Choroid plexus epithelial cell (primary cell): ENCODE results near the gene GNGT2.

Source experiments
- DNase-seq: peaks from one replicate; pipeline ENCODE4 v3.0.0-alpha.2; 2010; ENCODE audit warnings: low read depth
- H3K4me3 ChIP-seq: 2 replicates; pipeline ENCODE4 v1.5.1; 2011; ENCODE audit warnings: low read depth, mild to moderate bottlenecking, control low read depth, low read length, moderate library complexity
- TF ChIP-seq, protein P1 (sequence below): conservative IDR thresholded peaks from 2 replicates; pipeline ENCODE4 v1.5.1; 2011; ENCODE audit warnings: low read depth, mild to moderate bottlenecking, control low read depth, inconsistent platforms, low read length, moderate library complexity

GNGT2 gene

DNA sequence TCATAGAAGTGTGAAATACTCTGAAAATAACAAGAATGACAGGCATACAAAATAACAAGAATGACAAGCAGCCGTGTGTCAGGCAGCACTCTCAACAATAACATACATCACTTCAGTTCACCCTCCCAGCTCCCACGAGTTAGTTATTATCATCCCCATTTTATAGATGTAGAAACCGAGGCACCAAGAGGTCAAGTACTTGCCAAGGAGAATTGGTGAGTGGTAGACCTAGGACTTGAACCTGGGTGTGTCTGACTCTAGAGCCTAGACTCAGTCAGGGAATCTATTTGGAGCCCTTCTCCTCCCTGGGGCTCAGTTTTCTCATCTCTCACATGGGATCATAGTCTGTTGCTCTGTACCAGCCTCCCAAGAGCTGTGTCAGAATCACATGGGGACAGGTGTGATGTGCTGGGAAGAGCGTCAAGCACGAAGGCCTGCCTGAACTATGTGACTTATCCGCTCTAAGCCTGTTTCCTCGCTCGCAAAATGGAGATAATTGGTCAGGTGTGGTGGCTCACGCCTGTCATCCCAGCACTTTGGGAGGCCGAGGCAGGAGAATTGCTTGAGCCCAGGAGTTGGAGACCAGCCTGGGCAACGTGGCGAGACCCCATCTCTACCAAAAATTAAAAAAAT lies 39.6 kb upstream of the GNGT2 start:
- no peak overlapping the region for H3K4me3 ChIP-seq
- DNase-seq = no peak
- TF ChIP-seq, protein P1, sequence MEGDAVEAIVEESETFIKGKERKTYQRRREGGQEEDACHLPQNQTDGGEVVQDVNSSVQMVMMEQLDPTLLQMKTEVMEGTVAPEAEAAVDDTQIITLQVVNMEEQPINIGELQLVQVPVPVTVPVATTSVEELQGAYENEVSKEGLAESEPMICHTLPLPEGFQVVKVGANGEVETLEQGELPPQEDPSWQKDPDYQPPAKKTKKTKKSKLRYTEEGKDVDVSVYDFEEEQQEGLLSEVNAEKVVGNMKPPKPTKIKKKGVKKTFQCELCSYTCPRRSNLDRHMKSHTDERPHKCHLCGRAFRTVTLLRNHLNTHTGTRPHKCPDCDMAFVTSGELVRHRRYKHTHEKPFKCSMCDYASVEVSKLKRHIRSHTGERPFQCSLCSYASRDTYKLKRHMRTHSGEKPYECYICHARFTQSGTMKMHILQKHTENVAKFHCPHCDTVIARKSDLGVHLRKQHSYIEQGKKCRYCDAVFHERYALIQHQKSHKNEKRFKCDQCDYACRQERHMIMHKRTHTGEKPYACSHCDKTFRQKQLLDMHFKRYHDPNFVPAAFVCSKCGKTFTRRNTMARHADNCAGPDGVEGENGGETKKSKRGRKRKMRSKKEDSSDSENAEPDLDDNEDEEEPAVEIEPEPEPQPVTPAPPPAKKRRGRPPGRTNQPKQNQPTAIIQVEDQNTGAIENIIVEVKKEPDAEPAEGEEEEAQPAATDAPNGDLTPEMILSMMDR = no peak

DNA sequence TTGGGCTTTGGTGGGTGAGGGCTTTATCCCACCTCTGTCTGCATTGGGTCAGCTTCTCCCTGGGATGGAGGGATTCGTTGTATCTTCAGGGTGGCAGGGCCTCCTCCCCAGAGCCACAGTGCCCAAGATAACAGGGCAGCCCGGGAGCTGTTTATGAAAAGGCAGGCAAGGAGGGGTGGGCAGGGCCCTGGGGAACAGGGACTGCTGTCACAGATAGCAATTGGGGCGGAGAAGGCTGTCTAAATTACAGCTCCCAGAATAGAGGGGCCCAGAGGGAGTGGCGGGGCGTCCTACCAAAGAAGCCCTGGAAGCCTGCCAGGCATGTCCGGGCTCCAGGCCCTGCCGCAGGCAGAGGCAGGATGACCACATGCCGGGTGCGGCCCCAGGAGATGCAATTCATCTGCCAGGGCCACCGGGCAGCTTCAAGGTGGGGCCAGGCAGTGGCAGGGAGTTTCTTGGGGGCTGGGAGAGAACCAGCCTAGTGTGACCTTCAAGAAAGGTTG lies 39.0 kb upstream of the GNGT2 start:
- TF ChIP-seq, protein P1 = no peak
- peak; percentile 50 for DNase-seq
- H3K4me3 ChIP-seq = no peak overlapping the region

DNA sequence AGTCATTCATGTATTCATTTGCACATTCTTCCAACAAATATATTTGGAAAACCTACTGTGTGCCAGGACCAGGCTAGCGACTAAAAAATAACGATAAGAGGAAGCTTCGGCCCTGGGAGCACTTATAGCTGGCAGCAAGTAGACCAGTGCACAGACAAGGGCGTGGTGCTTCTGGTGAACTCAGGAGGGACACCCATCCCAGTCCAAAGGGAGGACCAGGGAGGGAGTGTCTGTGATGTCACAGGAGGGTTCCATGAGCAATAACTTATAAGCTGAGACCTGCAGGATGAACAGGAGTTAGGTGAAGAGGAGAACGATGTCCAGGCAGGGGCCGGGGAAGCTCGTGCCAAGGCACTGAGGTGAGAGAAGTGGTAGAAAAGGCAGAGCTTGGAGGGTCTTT lies 37.6 kb upstream of the GNGT2 start:
- DNase-seq = no peak
- H3K4me3 ChIP-seq = no peak overlapping the region
- TF ChIP-seq, protein P1 = no peak

DNA sequence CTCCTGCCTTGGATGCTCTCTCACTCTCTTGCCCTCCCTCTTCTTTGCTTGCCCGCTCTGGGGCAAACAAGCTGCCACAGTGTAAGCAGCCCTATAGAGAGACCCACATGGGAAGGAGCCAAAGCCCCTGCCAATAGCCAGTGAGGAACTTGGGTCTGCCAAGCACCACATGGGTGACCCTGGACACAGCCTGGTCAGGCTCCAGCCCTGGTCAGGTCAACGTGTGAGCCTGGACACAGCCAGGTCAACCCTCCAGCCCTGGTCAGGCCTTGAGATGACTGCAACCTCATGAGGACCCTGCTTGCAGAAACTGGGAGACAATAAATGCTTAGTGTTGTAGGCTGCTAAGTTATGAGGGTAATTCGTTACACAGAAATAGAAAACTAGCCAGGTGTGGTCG lies 34.5 kb upstream of the GNGT2 start:
- DNase-seq = no peak
- no peak overlapping the region for H3K4me3 ChIP-seq
- TF ChIP-seq, protein P1 = no peak

DNA sequence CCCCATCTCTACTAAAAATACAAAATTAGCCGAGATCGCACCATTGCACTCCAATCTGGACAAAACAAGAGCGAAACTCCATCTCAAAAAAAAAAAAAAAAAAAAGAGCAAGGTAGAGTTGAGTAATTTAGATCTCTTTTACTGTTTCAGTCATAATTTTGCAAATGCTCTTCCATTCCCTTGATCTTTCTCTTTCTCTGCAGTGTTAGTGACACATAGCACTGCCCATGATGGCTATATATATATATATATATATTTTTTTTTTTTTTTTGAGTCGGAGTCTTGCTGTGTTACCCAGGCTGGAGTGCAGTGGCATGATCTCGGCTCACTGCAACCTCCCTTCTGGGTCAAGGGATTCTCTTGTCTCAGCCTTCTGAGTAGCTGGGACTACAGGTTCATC lies 32.4 kb upstream of the GNGT2 start:
- TF ChIP-seq, protein P1 = no peak
- no peak for DNase-seq
- H3K4me3 ChIP-seq = no peak overlapping the region

DNA sequence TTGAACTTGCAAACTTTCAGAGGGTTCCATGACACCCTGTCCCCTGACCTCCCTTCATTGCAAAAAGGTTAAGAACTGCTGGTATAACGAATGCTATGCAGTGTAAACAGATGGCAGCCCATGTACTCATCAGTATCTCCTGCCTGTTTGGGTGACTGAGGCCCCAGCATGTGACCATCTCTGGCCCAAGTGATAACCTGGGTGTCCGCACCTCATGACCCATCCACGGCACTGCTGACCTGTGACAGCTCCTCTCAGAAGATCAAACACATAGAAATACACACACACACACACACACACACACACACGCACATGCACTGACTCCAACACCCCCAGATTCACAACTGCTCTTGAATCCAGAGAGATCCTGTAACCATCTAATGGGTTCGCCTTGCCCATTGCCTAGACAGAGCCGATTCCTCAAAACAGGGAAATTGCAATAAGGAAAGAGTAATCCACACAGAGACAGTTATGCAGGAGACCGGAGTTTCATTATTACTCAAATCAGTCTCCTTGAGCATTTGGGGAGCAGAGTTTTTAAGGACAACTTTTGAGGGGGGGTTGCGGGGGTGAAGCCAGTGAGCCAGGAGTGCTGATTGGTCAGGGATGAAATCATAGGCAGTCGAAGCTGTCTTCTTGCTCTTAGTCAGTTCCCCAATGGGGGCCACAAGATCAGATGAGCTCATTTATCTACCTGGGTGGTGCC lies 31.5 kb upstream of the GNGT2 start:
- DNase-seq = no peak
- TF ChIP-seq, protein P1 = no peak
- no peak overlapping the region for H3K4me3 ChIP-seq

DNA sequence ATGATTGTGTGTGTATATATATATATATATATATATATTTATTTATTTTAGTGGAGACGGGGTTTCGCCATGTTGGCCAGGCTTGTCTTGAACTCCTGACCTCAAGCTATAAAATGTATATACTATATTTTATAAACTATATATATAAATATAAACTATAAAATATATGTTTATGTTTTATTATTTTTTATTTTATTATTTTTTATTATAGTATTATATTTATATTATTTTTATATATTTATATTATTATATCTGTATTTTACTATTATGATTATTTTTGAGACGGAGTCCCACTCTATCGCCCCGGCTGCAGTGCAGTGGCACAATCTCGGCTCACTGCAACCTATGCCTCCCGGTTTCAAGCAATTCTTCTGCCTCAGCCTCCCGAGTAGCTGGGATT lies 30.7 kb upstream of the GNGT2 start:
- TF ChIP-seq, protein P1 = no peak
- no peak overlapping the region for H3K4me3 ChIP-seq
- DNase-seq = no peak
